OCI-LY3 (cell line): ENCODE data around the gene AASS.
"Not testable (repeated sequence)": the region's sequence is repeated elsewhere in the genome, so short reads cannot be mapped to it uniquely, and the experiment has no call there.

Source experiments
- H2AFZ ChIP-seq: fragments of 200-600, 300-600 bp; shearing (Covaris generic); 2 replicates; pipeline ENCODE4 v1.6.0; 2014; ENCODE audit warnings: antibody characterized with exemption, low read depth, low read length
- H3K27ac ChIP-seq: fragments of 200-600, 300-600 bp; sonication (generic); 2 replicates; pipeline ENCODE4 v1.5.1; 2014; ENCODE audit warnings: mild to moderate bottlenecking, low read length, moderate library complexity, mixed read lengths
- H3K27me3 ChIP-seq: fragments of 200-600, 300-600 bp; sonication (generic); 2 replicates; pipeline ENCODE4 v1.6.1; 2014; ENCODE audit warnings: low read depth, low read length, mixed read lengths
- H3K36me3 ChIP-seq: fragments of 200-600, 300-600 bp; sonication (generic); replicated peaks from 2 replicates; pipeline ENCODE3; 2014; ENCODE audit warnings: low read depth, low read length, mixed read lengths
- H3K4me1 ChIP-seq: fragments of 300-600, 200-600 bp; sonication (generic); 2 replicates; pipeline ENCODE4 v1.6.1; 2014; ENCODE audit warnings: low read length, mixed read lengths
- H3K4me2 ChIP-seq: fragments of 200-600, 300-600 bp; sonication (generic); 2 replicates; pipeline ENCODE4 v1.6.1; 2014; ENCODE audit warnings: low read length, mixed read lengths
- H3K4me3 ChIP-seq: fragments of 300-600, 200-600 bp; sonication (generic); 2 replicates; pipeline ENCODE4 v1.5.1; 2014; ENCODE audit warnings: antibody characterized with exemption, mild to moderate bottlenecking, low read length, moderate library complexity
- H3K79me2 ChIP-seq: fragments of 300-600, 200-600 bp; shearing (Covaris generic); 2 replicates; pipeline ENCODE4 v1.6.1; 2014; ENCODE audit warnings: mild to moderate bottlenecking, low read length, mixed read lengths
- H3K9ac ChIP-seq: fragments of 300-600, 200-600 bp; shearing (Covaris generic); 2 replicates; pipeline ENCODE4 v1.6.0; 2014; ENCODE audit warnings: mild to moderate bottlenecking, low read length, moderate library complexity
- H3K9me3 ChIP-seq: fragments of 200-600, 300-600 bp; shearing (Covaris generic); 2 replicates; pipeline ENCODE4 v1.6.1; 2014; ENCODE audit warnings: low read length, mixed read lengths; ENCODE audit not compliant: insufficient read depth
- H4K20me1 ChIP-seq: fragments of 200-600, 300-600 bp; sonication (generic); 2 replicates; pipeline ENCODE4 v1.6.1; 2016; ENCODE audit warnings: low read length, mixed read lengths; ENCODE audit not compliant: insufficient read depth
- EZH2phosphoT487 ChIP-seq: fragments of 200-600 bp; shearing (Covaris generic); IDR thresholded peaks from 2 replicates; pipeline ENCODE4 v1.6.1; 2018; ENCODE audit warnings: antibody characterized with exemption, mixed run types, low read depth
- TF ChIP-seq, protein P1 (sequence below): fragments of 200-600, 300-600 bp; sonication (generic); IDR thresholded peaks from 2 replicates; pipeline ENCODE4 v1.5.1; 2014; ENCODE audit warnings: antibody characterized with exemption, low read length, low read depth

The AASS gene

DNA sequence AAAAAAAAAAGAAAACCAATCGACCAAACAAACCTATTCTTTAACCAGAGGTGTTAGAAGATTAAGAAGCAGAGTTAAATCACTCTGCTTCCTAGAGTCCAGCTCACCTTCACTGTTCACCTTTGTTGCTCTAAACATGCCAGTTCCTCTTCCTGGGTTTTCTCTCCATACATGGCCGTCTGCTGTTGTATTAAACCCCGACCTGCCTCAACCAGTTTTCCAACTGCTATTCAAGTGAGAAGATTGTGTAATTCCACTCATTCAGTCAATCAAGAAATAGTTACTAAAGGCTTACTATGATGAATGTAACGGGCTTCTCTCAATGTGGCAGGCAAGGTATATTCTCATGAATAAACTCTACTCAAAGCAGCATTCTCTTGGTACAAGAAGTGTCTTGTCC, 8.8 kb downstream of the AASS start:
- H3K4me1 ChIP-seq, result no peaks in the 10 kb centered on the region
- H3K9me3 ChIP-seq, result no peaks in the 10 kb centered on the region
- no peaks in the 10 kb centered on the region for H3K36me3 ChIP-seq
- H2AFZ ChIP-seq, result no peak overlapping the region
- H3K4me2 ChIP-seq, result no peak overlapping the region
- no peaks in the 10 kb centered on the region for H3K79me2 ChIP-seq
- no peaks in the 10 kb centered on the region for H3K27me3 ChIP-seq
- no peak for TF ChIP-seq EZH2phosphoT487
- TF ChIP-seq, protein P1, sequence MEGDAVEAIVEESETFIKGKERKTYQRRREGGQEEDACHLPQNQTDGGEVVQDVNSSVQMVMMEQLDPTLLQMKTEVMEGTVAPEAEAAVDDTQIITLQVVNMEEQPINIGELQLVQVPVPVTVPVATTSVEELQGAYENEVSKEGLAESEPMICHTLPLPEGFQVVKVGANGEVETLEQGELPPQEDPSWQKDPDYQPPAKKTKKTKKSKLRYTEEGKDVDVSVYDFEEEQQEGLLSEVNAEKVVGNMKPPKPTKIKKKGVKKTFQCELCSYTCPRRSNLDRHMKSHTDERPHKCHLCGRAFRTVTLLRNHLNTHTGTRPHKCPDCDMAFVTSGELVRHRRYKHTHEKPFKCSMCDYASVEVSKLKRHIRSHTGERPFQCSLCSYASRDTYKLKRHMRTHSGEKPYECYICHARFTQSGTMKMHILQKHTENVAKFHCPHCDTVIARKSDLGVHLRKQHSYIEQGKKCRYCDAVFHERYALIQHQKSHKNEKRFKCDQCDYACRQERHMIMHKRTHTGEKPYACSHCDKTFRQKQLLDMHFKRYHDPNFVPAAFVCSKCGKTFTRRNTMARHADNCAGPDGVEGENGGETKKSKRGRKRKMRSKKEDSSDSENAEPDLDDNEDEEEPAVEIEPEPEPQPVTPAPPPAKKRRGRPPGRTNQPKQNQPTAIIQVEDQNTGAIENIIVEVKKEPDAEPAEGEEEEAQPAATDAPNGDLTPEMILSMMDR, result no peak
- no peak overlapping the region for H3K9ac ChIP-seq
- no peak overlapping the region for H3K4me3 ChIP-seq
- H4K20me1 ChIP-seq, result no peaks in the 10 kb centered on the region
- no peak overlapping the region for H3K27ac ChIP-seq

DNA sequence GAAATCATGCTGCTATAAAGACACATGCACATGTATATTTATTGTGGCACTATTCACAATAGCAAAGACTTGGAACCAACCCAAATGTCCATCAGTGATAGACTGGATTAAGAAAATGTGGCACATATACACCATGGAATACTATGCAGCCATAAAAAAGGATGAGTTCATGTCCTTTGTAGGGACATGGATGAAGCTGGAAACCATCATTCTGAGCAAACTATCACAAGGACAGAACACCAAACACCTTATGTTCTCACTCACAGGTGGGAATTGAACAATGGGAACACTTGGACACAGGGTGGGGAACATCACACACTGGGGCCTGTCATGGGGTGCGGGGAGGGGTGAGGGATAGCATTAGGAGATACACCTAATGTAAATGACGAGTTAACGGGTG, 9.3 kb downstream of the AASS start:
- H3K4me1 ChIP-seq, H3K9me3 ChIP-seq, H3K79me2 ChIP-seq, H3K9ac ChIP-seq, H3K27me3 ChIP-seq, H2AFZ ChIP-seq, H3K4me3 ChIP-seq, H3K36me3 ChIP-seq, H3K27ac ChIP-seq, H4K20me1 ChIP-seq, H3K4me2 ChIP-seq: not testable (repeated sequence)

DNA sequence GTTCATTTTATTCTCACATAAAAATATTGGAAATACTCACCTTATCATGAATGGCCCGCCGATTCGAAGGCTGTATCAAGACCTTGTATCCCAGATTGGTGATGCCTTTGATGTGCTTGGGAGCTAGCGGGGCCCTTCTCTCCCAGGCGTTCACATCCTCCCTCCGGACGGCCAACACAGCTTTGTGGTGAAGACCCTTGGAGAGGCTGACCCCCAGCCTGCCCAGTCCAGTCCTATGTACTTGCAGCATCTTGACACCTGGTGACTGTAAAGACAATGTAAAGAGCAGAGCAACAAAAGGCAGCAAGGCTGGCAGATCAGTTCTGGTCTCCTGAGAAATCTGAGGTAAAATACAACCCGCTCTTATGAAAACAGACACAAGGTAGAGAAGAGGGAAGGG, 10.6 kb downstream of the AASS start:
- Histone ChIP-seq H4K20me1 (no peaks in the 10 kb centered on the region), H3K36me3 (no peaks in the 10 kb centered on the region), H3K27me3 (no peaks in the 10 kb centered on the region), H3K9me3 (no peaks in the 10 kb centered on the region), H3K27ac (no peak overlapping the region), H3K4me1 (no peaks in the 10 kb centered on the region), H3K4me2 (no peak overlapping the region), H3K79me2 (no peaks in the 10 kb centered on the region), H3K9ac (no peak overlapping the region), H3K4me3 (no peak overlapping the region), H2AFZ (no peak overlapping the region)
- TF ChIP-seq EZH2phosphoT487, result no peak
- TF ChIP-seq, protein P1, result no peak

DNA sequence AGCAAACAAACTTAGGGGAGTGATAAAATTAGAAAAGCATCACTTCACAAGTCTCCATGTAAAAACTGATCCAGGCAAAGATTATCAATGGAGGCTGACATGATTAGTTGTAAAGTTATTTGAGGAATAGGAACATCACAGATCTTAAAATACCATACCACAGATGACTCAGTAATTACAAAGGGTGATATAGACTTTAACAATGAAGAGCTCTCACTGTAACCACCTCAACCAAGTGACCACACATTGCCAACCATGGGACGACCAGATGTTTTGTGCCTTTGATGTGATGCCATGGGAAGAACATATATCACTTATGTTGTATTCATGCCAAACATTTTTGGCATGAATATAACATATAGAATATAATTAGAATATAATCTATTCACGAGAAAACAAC, 11.7 kb downstream of the AASS start:
- Histone ChIP-seq H3K27ac (no peak overlapping the region), H3K36me3 (no peaks in the 10 kb centered on the region), H3K4me3 (no peak overlapping the region), H3K9ac (no peak overlapping the region), H4K20me1 (no peaks in the 10 kb centered on the region), H3K9me3 (no peaks in the 10 kb centered on the region), H2AFZ (no peak overlapping the region), H3K27me3 (no peaks in the 10 kb centered on the region), H3K4me2 (no peak overlapping the region), H3K79me2 (no peaks in the 10 kb centered on the region), H3K4me1 (no peaks in the 10 kb centered on the region)
- TF ChIP-seq, protein P1, result no peak
- no peak for TF ChIP-seq EZH2phosphoT487

DNA sequence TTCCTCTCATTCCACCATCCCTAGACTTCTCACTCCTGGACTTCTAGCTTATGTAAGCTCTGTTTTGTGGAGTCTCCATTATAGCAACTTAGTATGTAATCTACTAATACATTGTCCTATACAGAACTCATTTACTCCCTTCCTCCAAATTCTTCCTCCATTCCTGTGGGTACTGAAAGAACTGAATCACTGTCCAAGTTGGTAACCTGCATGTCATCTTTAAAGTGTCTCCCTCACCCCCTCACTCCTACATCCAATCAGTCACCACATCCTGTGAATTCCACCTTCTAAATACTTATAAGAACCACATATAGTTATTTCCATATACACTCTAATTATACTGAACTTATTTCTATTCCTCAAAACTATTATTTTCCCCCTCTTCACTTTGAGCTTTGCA, 20.3 kb downstream of the AASS start:
- no peaks in the 10 kb centered on the region for H3K79me2 ChIP-seq
- no peak overlapping the region for H3K4me3 ChIP-seq
- H3K27ac ChIP-seq, result no peak overlapping the region
- H3K9me3 ChIP-seq, result no peaks in the 10 kb centered on the region
- H3K9ac ChIP-seq, result no peak overlapping the region
- no peaks in the 10 kb centered on the region for H3K36me3 ChIP-seq
- no peak overlapping the region for H3K4me2 ChIP-seq
- no peaks in the 10 kb centered on the region for H3K4me1 ChIP-seq
- no peak overlapping the region for H2AFZ ChIP-seq
- no peaks in the 10 kb centered on the region for H3K27me3 ChIP-seq
- TF ChIP-seq EZH2phosphoT487, result no peak
- TF ChIP-seq, protein P1, result no peak
- no peaks in the 10 kb centered on the region for H4K20me1 ChIP-seq
